Measurements from ENCODE around the gene MGAT3.

- TF ChIP-seq EZH2 (IDR thresholded peaks at IDR 0.05; ENCODE audit: low read depth, low read length, severe bottlenecking) (no peak), POLR2A (IDR thresholded peaks at IDR 0.05; ENCODE audit: control extremely low read depth in 1 of 2, low read depth in 2 of 2, low read length in 2 of 2) (no peak), CTCF (IDR thresholded peaks at IDR 0.05; ENCODE audit: control extremely low read depth in 1 of 3, insufficient read depth in 1 of 3, low read depth in 1 of 3, low read length in 3 of 3) (no peak), EP300 (IDR thresholded peaks at IDR 0.05; ENCODE audit: borderline replicate concordance in 1 of 2, low read depth in 2 of 2, low read length in 2 of 2) (no peak), CHD2 (IDR thresholded peaks at IDR 0.05; ENCODE audit: low read length) (no peak), POLR2AphosphoS5 (IDR thresholded peaks at IDR 0.05; ENCODE audit: low read depth, low read length) (no peak), NANOG (IDR thresholded peaks at IDR 0.05; ENCODE audit: insufficient read depth, low read depth, low read length, poor library complexity, severe bottlenecking) (no peak)
Measured at GRCh38 chr22:39497429-39497828, 40.6 kb downstream of the MGAT3 start.

Data from H1 (cell line).